Fibroblast of skin of right quadriceps (primary cell): ENCODE data around the gene SLC16A6.
"Not testable (repeated sequence)": the region's sequence is repeated elsewhere in the genome, so short reads cannot be mapped to it uniquely, and the experiment has no call there.

Source experiments
- DNase-seq: peaks from one replicate; pipeline ENCODE4 v3.0.0-alpha.2; 2013

The SLC16A6 gene

GRCh38 chr17:68289473-68289872 lies 1.5 kb downstream of the SLC16A6 start:
- no peak for DNase-seq

- DNase-seq = no peak
Measured at GRCh38 chr17:68288804-68289203, 2.1 kb downstream of the SLC16A6 start.

- DNase-seq = no peak
Measured at GRCh38 chr17:68288375-68288774, 2.6 kb downstream of the SLC16A6 start.

- DNase-seq = not testable (repeated sequence)
Measured at GRCh38 chr17:68281965-68282364, 9.0 kb downstream of the SLC16A6 start.

- no peak for DNase-seq
Measured at GRCh38 chr17:68277807-68278206, 13.1 kb downstream of the SLC16A6 start.

GRCh38 chr17:68276339-68276738 lies 14.6 kb downstream of the SLC16A6 start:
- not testable (repeated sequence) for DNase-seq

GRCh38 chr17:68273722-68274121 lies 17.2 kb downstream of the SLC16A6 start:
- no peak for DNase-seq

GRCh38 chr17:68265833-68266232 lies 25.1 kb downstream of the SLC16A6 start:
- DNase-seq = not testable (repeated sequence)

GRCh38 chr17:68263101-68263681 lies 27.7 kb downstream of the SLC16A6 start:
- peak; percentile 39 for DNase-seq

- not testable (repeated sequence) for DNase-seq
Measured at GRCh38 chr17:68262467-68262866, 28.5 kb downstream of the SLC16A6 start.

GRCh38 chr17:68260051-68260762 lies 30.7 kb downstream of the SLC16A6 start:
- DNase-seq = no peak

- not testable (repeated sequence) for DNase-seq
Measured at GRCh38 chr17:68259648-68259951, 31.3 kb downstream of the SLC16A6 start.

- peak; percentile 21 for DNase-seq
Measured at GRCh38 chr17:68258890-68259647, 31.9 kb downstream of the SLC16A6 start.

- DNase-seq = no peak
Measured at GRCh38 chr17:68257934-68258333, 33.0 kb downstream of the SLC16A6 start.

- DNase-seq = not testable (repeated sequence)
Measured at GRCh38 chr17:68256701-68257100, 34.2 kb downstream of the SLC16A6 start.

GRCh38 chr17:68255731-68256538 lies 35.0 kb downstream of the SLC16A6 start:
- no peak for DNase-seq

- no peak for DNase-seq
Measured at GRCh38 chr17:68255151-68255550, 35.8 kb downstream of the SLC16A6 start.

GRCh38 chr17:68253426-68253825 lies 37.5 kb downstream of the SLC16A6 start:
- DNase-seq = not testable (repeated sequence)

GRCh38 chr17:68249354-68249765 lies 41.6 kb downstream of the SLC16A6 start:
- DNase-seq = no peak

- DNase-seq = no peak
Measured at GRCh38 chr17:68248891-68249290, 42.0 kb downstream of the SLC16A6 start.

- DNase-seq = peak; percentile 48
Measured at GRCh38 chr17:68248199-68248825, 42.6 kb downstream of the SLC16A6 start.

- peak; percentile 93 for DNase-seq
Measured at GRCh38 chr17:68247445-68248198, 43.3 kb downstream of the SLC16A6 start, which contains the start of gene AMZ2. TSS of gene AMZ2 (plus strand) at chr17:68248043. CDS start at chr17:68250188, 2,145 bp downstream.
